ENCODE measurements around the gene PPP1R12B.
"Not testable (repeated sequence)": the region's sequence is repeated elsewhere in the genome, so short reads cannot be mapped to it uniquely, and the experiment has no call there.

DNA sequence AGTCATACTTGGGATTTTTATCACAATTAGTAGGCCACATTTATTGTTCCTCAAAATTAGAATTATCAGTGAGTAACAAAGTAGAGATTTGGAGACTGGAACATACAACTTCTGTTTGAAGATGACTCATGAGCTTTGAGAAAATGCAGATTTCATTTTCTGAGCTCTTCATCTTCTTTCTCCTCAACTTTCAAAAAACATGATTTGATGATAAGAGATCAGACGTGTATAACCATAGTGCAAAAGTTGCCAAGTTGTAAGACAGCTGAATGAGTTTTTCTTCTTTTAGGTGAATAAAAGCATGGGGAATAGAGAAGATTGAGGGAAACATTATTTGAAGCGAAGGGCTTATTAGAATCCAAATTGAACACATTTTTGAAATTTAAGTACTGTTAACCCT lies 58.4 kb downstream of the PPP1R12B start:
- TF ChIP-seq, protein P1, sequence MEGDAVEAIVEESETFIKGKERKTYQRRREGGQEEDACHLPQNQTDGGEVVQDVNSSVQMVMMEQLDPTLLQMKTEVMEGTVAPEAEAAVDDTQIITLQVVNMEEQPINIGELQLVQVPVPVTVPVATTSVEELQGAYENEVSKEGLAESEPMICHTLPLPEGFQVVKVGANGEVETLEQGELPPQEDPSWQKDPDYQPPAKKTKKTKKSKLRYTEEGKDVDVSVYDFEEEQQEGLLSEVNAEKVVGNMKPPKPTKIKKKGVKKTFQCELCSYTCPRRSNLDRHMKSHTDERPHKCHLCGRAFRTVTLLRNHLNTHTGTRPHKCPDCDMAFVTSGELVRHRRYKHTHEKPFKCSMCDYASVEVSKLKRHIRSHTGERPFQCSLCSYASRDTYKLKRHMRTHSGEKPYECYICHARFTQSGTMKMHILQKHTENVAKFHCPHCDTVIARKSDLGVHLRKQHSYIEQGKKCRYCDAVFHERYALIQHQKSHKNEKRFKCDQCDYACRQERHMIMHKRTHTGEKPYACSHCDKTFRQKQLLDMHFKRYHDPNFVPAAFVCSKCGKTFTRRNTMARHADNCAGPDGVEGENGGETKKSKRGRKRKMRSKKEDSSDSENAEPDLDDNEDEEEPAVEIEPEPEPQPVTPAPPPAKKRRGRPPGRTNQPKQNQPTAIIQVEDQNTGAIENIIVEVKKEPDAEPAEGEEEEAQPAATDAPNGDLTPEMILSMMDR (IDR thresholded peaks at IDR 0.05): not testable (repeated sequence)
- not testable (repeated sequence) for TF ChIP-seq POLR2A (IDR thresholded peaks at IDR 0.05)
